MM.1S (cell line): Measurements from ENCODE around the gene RNF126.

Source experiments
- DNase-seq: peaks from one replicate; pipeline ENCODE4 v3.0.0-alpha.2; 2015
- H2AFZ ChIP-seq: fragments of 300-600 bp; sonication (generic); 2 replicates; pipeline ENCODE4 v1.6.0; 2016; ENCODE audit warnings: antibody characterized with exemption, low read length
- H3F3A ChIP-seq: fragments of 300-600 bp; sonication (generic); 2 replicates; pipeline ENCODE4 v1.6.1; 2016; ENCODE audit warnings: mild to moderate bottlenecking, antibody characterized with exemption, low read length, moderate library complexity, mixed read lengths; ENCODE audit not compliant: insufficient read depth
- H3K27ac ChIP-seq: fragments of 300-600 bp; sonication (generic); 2 replicates; pipeline ENCODE4 v1.5.1; 2016; ENCODE audit warnings: mild to moderate bottlenecking, low read length
- H3K27me3 ChIP-seq: fragments of 300-600 bp; sonication (generic); replicated peaks from 2 replicates; pipeline ENCODE4 v1.6.0; 2016; ENCODE audit warnings: low read length; ENCODE audit not compliant: insufficient read depth
- H3K36me3 ChIP-seq: fragments of 300-600 bp; sonication (generic); replicated peaks from 2 replicates; pipeline ENCODE4 v1.6.1; 2016; ENCODE audit warnings: mild to moderate bottlenecking, low read length, mixed read lengths; ENCODE audit not compliant: insufficient read depth
- H3K4me1 ChIP-seq: fragments of 300-600 bp; sonication (generic); 2 replicates; pipeline ENCODE4 v1.6.1; 2016; ENCODE audit warnings: low read length, mixed read lengths
- H3K4me2 ChIP-seq: fragments of 300-600 bp; sonication (generic); 2 replicates; pipeline ENCODE4 v1.6.0; 2016; ENCODE audit warnings: low read depth, low read length
- H3K4me3 ChIP-seq: fragments of 300-600 bp; sonication (generic); 2 replicates; pipeline ENCODE4 v1.5.1; 2016; ENCODE audit warnings: low read length, mixed read lengths
- H3K79me2 ChIP-seq: fragments of 300-600 bp; sonication (generic); 2 replicates; pipeline ENCODE4 v1.6.1; 2016; ENCODE audit warnings: mixed run types, low read length, mixed read lengths
- H3K9ac ChIP-seq: fragments of 300-600 bp; sonication (generic); 2 replicates; pipeline ENCODE4 v1.6.1; 2016; ENCODE audit warnings: low read length, mixed read lengths
- H3K9me2 ChIP-seq: fragments of 300-600 bp; sonication (generic); replicated peaks from 2 replicates; pipeline ENCODE4 v1.6.1; 2016; ENCODE audit warnings: mild to moderate bottlenecking, low read length, mixed read lengths; ENCODE audit not compliant: insufficient read depth
- H3K9me3 ChIP-seq: fragments of 300-600 bp; sonication (generic); replicated peaks from 2 replicates; pipeline ENCODE4 v1.6.1; 2016; ENCODE audit warnings: mild to moderate bottlenecking, low read length, mixed read lengths; ENCODE audit not compliant: insufficient read depth
- H4K20me1 ChIP-seq: fragments of 300-600 bp; sonication (generic); 2 replicates; pipeline ENCODE4 v1.6.1; 2016; ENCODE audit warnings: mild to moderate bottlenecking, low read length, moderate library complexity, mixed read lengths; ENCODE audit not compliant: insufficient read depth
- EZH2 ChIP-seq: fragments of 300-600 bp; sonication (generic); optimal IDR thresholded peaks from 2 replicates; pipeline ENCODE3; 2017; ENCODE audit warnings: low read depth, mild to moderate bottlenecking, antibody characterized with exemption, low read length, mixed read lengths
- EZH2phosphoT487 ChIP-seq: fragments of 300-600 bp; sonication (generic); IDR thresholded peaks from 2 replicates; pipeline ENCODE4 v1.6.1; 2018; ENCODE audit warnings: antibody characterized with exemption, low read length
- TF ChIP-seq, protein P1 (sequence below): fragments of 300-600 bp; sonication (generic); IDR thresholded peaks from 2 replicates; pipeline ENCODE4 v1.5.1; 2016; ENCODE audit warnings: antibody characterized with exemption, low read length, mixed read lengths

The RNF126 gene

DNA sequence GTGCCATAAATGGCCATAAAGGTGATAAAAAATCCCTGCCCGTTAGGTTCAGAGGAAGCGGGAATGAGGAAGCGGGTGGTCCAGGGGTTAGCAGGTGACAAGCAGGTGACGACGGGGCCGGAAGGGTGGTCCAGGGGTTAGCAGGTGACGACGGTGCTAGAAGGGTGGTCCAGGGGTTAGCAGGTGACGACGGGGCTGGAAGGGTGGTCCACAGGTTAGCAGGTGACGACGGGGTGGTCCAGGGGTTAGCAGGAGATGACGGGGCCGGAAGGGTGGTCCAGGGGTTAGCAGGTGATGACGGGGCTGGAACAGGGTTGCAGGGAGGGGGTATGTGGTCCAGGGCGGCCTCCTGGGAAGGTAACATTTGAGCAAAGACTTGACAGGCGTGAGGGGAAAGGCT lies 26.0 kb upstream of the RNF126 start:
- Histone ChIP-seq H3K9ac (no peak overlapping the region), H3K4me1 (no peaks in the 10 kb centered on the region), H3K9me3 (no peaks in the 10 kb centered on the region), H3K9me2 (no peaks in the 10 kb centered on the region), H3F3A (no peaks in the 10 kb centered on the region), H2AFZ (no peak overlapping the region), H3K4me3 (no peak overlapping the region), H3K27ac (no peak overlapping the region), H3K4me2 (no peak overlapping the region), H4K20me1 (no peaks in the 10 kb centered on the region), H3K27me3 (peaks cover 83% of the 10 kb centered on the region), H3K36me3 (no peaks in the 10 kb centered on the region), H3K79me2 (no peaks in the 10 kb centered on the region)
- TF ChIP-seq EZH2phosphoT487, result no peak
- no peak for TF ChIP-seq EZH2
- TF ChIP-seq, protein P1, sequence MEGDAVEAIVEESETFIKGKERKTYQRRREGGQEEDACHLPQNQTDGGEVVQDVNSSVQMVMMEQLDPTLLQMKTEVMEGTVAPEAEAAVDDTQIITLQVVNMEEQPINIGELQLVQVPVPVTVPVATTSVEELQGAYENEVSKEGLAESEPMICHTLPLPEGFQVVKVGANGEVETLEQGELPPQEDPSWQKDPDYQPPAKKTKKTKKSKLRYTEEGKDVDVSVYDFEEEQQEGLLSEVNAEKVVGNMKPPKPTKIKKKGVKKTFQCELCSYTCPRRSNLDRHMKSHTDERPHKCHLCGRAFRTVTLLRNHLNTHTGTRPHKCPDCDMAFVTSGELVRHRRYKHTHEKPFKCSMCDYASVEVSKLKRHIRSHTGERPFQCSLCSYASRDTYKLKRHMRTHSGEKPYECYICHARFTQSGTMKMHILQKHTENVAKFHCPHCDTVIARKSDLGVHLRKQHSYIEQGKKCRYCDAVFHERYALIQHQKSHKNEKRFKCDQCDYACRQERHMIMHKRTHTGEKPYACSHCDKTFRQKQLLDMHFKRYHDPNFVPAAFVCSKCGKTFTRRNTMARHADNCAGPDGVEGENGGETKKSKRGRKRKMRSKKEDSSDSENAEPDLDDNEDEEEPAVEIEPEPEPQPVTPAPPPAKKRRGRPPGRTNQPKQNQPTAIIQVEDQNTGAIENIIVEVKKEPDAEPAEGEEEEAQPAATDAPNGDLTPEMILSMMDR, result no peak
- no peak for DNase-seq

- Histone ChIP-seq H3K4me1 (no peaks in the 10 kb centered on the region), H3K4me3 (no peak overlapping the region), H3K9me2 (no peaks in the 10 kb centered on the region), H4K20me1 (no peaks in the 10 kb centered on the region), H3F3A (no peaks in the 10 kb centered on the region), H2AFZ (no peak overlapping the region), H3K9me3 (no peaks in the 10 kb centered on the region), H3K79me2 (no peaks in the 10 kb centered on the region), H3K4me2 (no peak overlapping the region), H3K9ac (no peak overlapping the region), H3K27ac (no peak overlapping the region), H3K36me3 (no peaks in the 10 kb centered on the region), H3K27me3 (peaks cover 86% of the 10 kb centered on the region)
- TF ChIP-seq EZH2 (no peak), EZH2phosphoT487 (no peak)
- TF ChIP-seq, protein P1, result no peak
- DNase-seq, result no peak
Observed at GRCh38 chr19:688214-688613, 25.2 kb upstream of the RNF126 start.

DNA sequence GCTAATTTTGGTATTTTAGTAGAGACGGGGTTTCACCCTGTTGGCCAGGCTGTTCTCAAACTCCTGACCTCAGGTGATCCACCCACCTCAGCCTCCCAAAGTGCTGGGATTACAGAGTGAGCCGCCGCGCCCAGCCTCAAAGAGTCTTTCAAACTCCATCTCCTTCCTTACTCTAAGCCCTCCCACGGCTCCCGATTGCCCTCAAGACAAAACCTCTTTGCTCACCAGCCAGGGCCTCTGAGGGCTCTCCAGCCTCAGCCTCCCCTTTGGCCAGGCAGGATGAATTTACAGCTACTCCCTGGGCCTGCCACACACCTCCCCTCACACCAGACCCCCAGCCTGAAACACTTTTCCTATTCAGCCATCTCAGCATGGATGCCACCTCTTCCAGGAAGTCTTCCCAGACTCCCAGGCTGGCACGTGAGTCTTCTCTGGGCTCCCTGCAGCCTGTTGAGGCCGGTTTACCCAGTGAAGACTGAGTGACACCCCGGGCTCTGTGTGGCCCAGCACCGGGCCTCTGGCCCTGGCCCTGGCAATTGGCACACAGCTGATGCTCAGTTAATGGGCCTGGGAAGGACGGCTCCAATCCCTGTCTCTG lies 24.7 kb upstream of the RNF126 start:
- H4K20me1 ChIP-seq, result no peaks in the 10 kb centered on the region
- H3K9me3 ChIP-seq, result no peaks in the 10 kb centered on the region
- no peaks in the 10 kb centered on the region for H3K36me3 ChIP-seq
- H3K9me2 ChIP-seq, result no peaks in the 10 kb centered on the region
- H2AFZ ChIP-seq, result no peak overlapping the region
- H3K4me3 ChIP-seq, result no peak overlapping the region
- no peak overlapping the region for H3K9ac ChIP-seq
- DNase-seq, result no peak
- peaks cover 89% of the 10 kb centered on the region for H3K27me3 ChIP-seq
- no peaks in the 10 kb centered on the region for H3K4me1 ChIP-seq
- H3K4me2 ChIP-seq, result no peak overlapping the region
- H3K79me2 ChIP-seq, result no peaks in the 10 kb centered on the region
- TF ChIP-seq, protein P1, result no peak
- TF ChIP-seq EZH2 (no peak), EZH2phosphoT487 (no peak)
- no peaks in the 10 kb centered on the region for H3F3A ChIP-seq
- no peak overlapping the region for H3K27ac ChIP-seq
